Transverse colon (tissue), 4 donors: ENCODE results near the gene FBRS. TPM values are rescaled to one million over a fixed set of nuclear protein-coding genes. Genes with fewer than 3 reads are reported as not detected.
A peak's percentile ranks its signal among the peaks of the same experiment; 100 is the strongest.

ENCODE experiments used
- DNase-seq: peaks from one replicate; pipeline ENCODE4 v3.0.0-alpha.2; 2019
- H3K27ac ChIP-seq, 4 donors: fragments of 200-600 bp; sonication (generic); 2 replicates each; pipeline ENCODE4 v1.5.1; 2016 to 2018; ENCODE audit warnings: inconsistent platforms in 4 of 4
- H3K27me3 ChIP-seq: fragments of 200-600 bp; sonication (generic); 2 replicates; pipeline ENCODE4 v1.5.1; 2017; ENCODE audit warnings: inconsistent platforms
- H3K36me3 ChIP-seq, 4 donors: fragments of 200-600 bp; sonication (generic); 2 replicates each; pipeline ENCODE4 v1.5.1; 2017 to 2019; ENCODE audit warnings: inconsistent platforms in 4 of 4
- H3K4me1 ChIP-seq, 4 donors: fragments of 200-600 bp; sonication (generic); 2 replicates each; pipeline ENCODE4 v1.5.1; 2017 to 2020; ENCODE audit warnings: inconsistent platforms in 4 of 4
- H3K4me3 ChIP-seq, 4 donors: fragments of 200-600 bp; sonication (generic); 1 replicate in 1 of 4; 2 replicates in 3 of 4; pipeline versions ENCODE4 v1.5.1 to v1.6.1; 2017 to 2019; ENCODE audit warnings: inconsistent platforms in 4 of 4
- H3K9me3 ChIP-seq, 2 donors: fragments of 200-600 bp; sonication (generic); 2 replicates each; pipeline ENCODE4 v1.5.1; 2017 to 2019; ENCODE audit warnings: inconsistent platforms in 2 of 2
- EP300 ChIP-seq: sonication (generic); formaldehyde crosslinking; IDR thresholded peaks from one replicate; pipeline ENCODE4 v1.6.1; 2017; ENCODE audit warnings: antibody characterized with exemption, low read depth
- POLR2A ChIP-seq: fragments of 450-650 bp; IDR thresholded peaks from one replicate; pipeline ENCODE4 v1.6.1; 2016; ENCODE audit warnings: antibody characterized with exemption, mild to moderate bottlenecking, moderate library complexity
- POLR2AphosphoS5 ChIP-seq, 3 donors: sonication (generic); formaldehyde crosslinking; IDR thresholded peaks; one replicate each; pipeline ENCODE4 v1.6.1; 2016; ENCODE audit warnings: antibody characterized with exemption in 3 of 3
- WGBS, 2 donors: methylation state at CpG; one replicate each; pipeline ENCODE4 v1.1.5; 2018; ENCODE audit warnings: low coverage in 1 of 2; 5-methylcytosine and 5-hydroxymethylcytosine counted together
- in situ Hi-C, 4 donors: fragments of 200-750 bp; cut with MboI; loops; one replicate each; pipeline versions ENCODE4 v1.15.0 to v1.15.1; 2017; ENCODE audit warnings: low sequenced_read_pairs in 3 of 4, low pct_ligation_motif_present in 1 of 4, low pct_unique_long_range_greater_than_20kb in 1 of 4
- intact Hi-C: fragments of 100-400 bp; cut with DNase I; formaldehyde crosslinking; loops from one replicate; pipeline ENCODE4 v1.15.1; 2023; ENCODE audit warnings: low total_unique reads
- total RNA-seq, 4 donors: library from RNA; depleted of rRNA; stranded (reverse); fragments of >200 nt; gene quantifications; one replicate each; pipeline ENCODE4 v1.1.0, GENCODE V29; 2016
- TF ChIP-seq, protein P1 (sequence below), 5 experiments: fragments of 200-600 bp in 3 of 5; fragments of 450-650 bp in 2 of 5; sonication (generic) in 3 of 5; IDR thresholded peaks; 1 replicate in 2 of 5; 2 replicates in 3 of 5; pipeline ENCODE4 v1.5.1; 2016 to 2017; ENCODE audit warnings: antibody characterized with exemption in 5 of 5, inconsistent platforms in 3 of 5, mild to moderate bottlenecking in 2 of 5, moderate library complexity in 1 of 5

FBRS gene
- total RNA-seq, 4 donors from 2014 or later: 54.6 to 114 (median 73.1) TPM

DNA sequence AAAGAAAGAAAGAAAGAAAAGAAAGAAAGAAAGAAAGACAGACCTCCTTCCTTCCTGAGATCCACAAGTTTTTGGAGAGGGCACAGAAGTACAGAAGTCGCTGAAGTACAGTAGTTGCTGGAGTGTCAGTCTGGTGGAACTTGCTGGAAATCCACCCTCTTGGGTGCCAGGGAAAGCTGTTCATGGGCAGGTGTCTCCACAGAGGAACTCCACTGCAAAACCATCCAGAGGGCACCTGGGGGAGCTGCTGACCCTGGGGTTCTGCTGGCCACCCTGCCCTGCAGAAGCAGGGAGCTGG is 11.0 kb upstream of the FBRS start:
- WGBS, 2 donors: 80% methylated on average over 1 of the region's 1 CpG; no CpG with 5 or more reads in 1 of the 2 donors
- in situ Hi-C loops (loop anchor here in 1 of 4 donors (10.0 to 25.0 kb wide), 2 partner anchors 48 to 560 kb away; partner anchors contain the start of genes PPP4C, SRCAP, TBX6 and YPEL3), intact Hi-C loops (no loop called here)
- Histone ChIP-seq H3K9me3 (no peaks in the 10 kb centered on the region), H3K4me1 (peaks cover 4 to 16% (median 13%) of the 10 kb centered on the region in 4 donors), H3K27me3 (no peaks in the 10 kb centered on the region), H3K36me3 (no peaks in the 10 kb centered on the region), H3K27ac (no peak overlapping the region), H3K4me3 (no peak overlapping the region)
- no peak for DNase-seq
- TF ChIP-seq POLR2A: no peak
- no peak for TF ChIP-seq POLR2AphosphoS5 (IDR thresholded peaks at IDR 0.05)
- TF ChIP-seq, protein P1, sequence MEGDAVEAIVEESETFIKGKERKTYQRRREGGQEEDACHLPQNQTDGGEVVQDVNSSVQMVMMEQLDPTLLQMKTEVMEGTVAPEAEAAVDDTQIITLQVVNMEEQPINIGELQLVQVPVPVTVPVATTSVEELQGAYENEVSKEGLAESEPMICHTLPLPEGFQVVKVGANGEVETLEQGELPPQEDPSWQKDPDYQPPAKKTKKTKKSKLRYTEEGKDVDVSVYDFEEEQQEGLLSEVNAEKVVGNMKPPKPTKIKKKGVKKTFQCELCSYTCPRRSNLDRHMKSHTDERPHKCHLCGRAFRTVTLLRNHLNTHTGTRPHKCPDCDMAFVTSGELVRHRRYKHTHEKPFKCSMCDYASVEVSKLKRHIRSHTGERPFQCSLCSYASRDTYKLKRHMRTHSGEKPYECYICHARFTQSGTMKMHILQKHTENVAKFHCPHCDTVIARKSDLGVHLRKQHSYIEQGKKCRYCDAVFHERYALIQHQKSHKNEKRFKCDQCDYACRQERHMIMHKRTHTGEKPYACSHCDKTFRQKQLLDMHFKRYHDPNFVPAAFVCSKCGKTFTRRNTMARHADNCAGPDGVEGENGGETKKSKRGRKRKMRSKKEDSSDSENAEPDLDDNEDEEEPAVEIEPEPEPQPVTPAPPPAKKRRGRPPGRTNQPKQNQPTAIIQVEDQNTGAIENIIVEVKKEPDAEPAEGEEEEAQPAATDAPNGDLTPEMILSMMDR (IDR thresholded peaks at IDR 0.05): no peak
- TF ChIP-seq EP300: no peak

DNA sequence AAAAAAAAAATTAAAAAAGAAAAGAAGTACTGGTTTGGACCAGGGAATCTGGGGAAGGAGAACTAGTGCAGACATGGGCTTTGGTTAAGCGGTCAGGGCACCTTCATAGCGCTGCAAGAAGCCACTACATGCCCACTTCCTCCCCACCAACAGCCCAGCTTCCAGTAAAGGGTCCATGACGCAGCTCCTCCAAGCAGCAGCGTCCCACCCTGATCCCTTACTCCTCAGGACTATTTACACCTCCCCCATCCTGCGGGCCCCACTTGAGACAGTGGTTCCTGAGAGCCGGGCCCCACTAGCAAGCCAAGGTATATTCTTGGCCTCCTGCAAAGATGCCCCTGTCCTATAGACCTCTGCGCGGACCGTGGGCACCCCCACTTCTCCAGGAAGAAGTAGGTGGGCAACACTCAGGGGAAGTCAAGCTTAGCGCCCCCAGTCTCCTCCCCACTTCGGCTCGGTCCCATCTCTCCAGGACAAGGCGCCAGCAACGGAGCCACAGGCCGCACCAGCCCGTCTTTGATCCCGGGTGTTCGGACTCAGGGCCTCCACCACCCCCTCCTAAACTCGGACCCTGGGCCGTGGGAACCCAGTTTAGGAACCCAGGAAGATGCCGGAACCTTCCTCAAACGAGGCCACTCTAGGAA is 8.4 kb upstream of the FBRS start:
- Histone ChIP-seq H3K27me3 (no peaks in the 10 kb centered on the region), H3K36me3 (peaks cover 0 to 20% (median 1%) of the 10 kb centered on the region in 4 donors), H3K4me3 (peak overlapping the region; percentile 19 to 97 (median 80)), H3K4me1 (peaks cover 4 to 22% (median 17%) of the 10 kb centered on the region in 4 donors), H3K9me3 (no peaks in the 10 kb centered on the region), H3K27ac (peak overlapping the region; percentile 97 to 100 (median 98))
- no peak for DNase-seq
- TF ChIP-seq POLR2A (no peak), EP300 (no peak), POLR2AphosphoS5 (IDR thresholded peaks at IDR 0.05) (no peak)
- TF ChIP-seq, protein P1 (IDR thresholded peaks at IDR 0.05): no peak
- 52 to 68% methylated on average over 3 to 22 of the region's 22 CpGs for WGBS, 2 donors
- in situ Hi-C loops: loop anchor here in 1 of 4 donors (10.0 to 25.0 kb wide), 2 partner anchors 45 to 563 kb away; partner anchors contain the start of genes PPP4C, SRCAP, TBX6 and YPEL3
- intact Hi-C loops: no loop called here

DNA sequence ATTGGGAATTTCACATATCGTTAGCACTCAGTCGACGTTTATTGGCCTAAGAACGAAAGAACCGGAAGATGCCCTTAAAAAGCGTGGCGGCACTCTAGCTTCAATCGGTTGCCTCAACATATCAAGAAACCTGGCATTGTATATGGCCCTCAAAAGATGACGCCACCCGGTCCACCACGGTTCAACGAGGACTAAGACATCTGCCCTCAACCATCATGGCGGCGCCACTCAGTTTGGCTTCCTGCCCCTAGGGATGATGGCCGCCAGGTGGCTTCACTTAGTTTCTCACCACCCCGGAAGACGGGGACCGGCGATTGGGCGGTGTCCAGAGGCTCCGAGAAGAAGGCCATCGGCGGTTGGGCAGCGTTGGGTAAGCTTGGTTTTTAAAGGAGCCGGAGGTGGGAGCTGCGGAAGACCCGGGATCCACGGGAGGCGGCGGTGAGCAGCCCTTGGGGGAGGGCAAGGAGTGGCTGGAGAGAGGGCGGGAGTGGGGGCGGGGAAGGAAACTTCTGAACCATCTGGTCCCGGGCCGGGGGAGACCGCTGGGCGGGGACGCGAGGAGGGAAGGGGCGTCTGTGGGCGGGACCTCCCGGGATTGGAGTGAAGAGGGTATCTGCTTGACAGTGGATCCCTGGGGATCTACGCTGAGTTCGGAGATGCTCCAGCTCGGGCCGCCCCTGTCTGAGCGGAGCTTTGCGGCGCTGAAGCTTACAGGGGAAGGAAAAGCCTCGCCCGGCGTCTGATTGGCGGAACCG is 7.7 kb upstream of the FBRS start, which contains the start of gene PRR14:
Gene PRR14, plus strand, starts transcription at position 592 of the 755 bp plus-strand sequence. CDS start 686 bp downstream, outside the sequence.
- in situ Hi-C loops: no loop called here

More for the DNA sequence above, 7.7 kb upstream of the FBRS start, which contains the start of gene PRR14:
- intact Hi-C loops: no loop called here
- WGBS, 2 donors: 0 to 1% methylated on average over 7 to 53 of the region's 53 CpGs
- H3K27ac ChIP-seq: peak within 1 kb of the TSS; percentile 97 to 100 (median 98)
- H3K36me3 ChIP-seq: peaks cover 0 to 27% (median 4%) of the 10 kb centered on the region in 4 donors
- no peaks in the 10 kb centered on the region for H3K27me3 ChIP-seq
- peak; percentile 100 for DNase-seq
- H3K4me1 ChIP-seq: peaks cover 4 to 22% (median 17%) of the 10 kb centered on the region in 4 donors
- TF ChIP-seq, protein P1 (IDR thresholded peaks at IDR 0.05): peak; percentile 33 to 92 (median 56)
- peak; percentile 5 to 80 (median 58) for TF ChIP-seq POLR2AphosphoS5 (IDR thresholded peaks at IDR 0.05)
- no peak for TF ChIP-seq EP300
- peak; percentile 45 for TF ChIP-seq POLR2A
- H3K9me3 ChIP-seq: no peaks in the 10 kb centered on the region
- H3K4me3 ChIP-seq: peak within 1 kb of the TSS; percentile 77 to 97 (median 85)
